HepG2 (cell line): Measurements from ENCODE around the gene KIAA0319L. TPM values are rescaled to one million over a fixed set of nuclear protein-coding genes. Genes with fewer than 3 reads are reported as not detected.

ENCODE experiments used
- ATAC-seq: fragments of 200-7000 bp; cut with Tn5 transposase; 3 replicates; pipeline ENCODE4 v1.9.1; 2020; ENCODE audit warnings: mild to moderate bottlenecking, moderate library complexity
- BruUV-seq: library from RNA; stranded (reverse); fragments of 400-500 nt; replicated peaks from 2 replicates; lab custom pipeline; 2021; lab: Mats Ljungman, UMichigan
- CTCF ChIA-PET: fragments of 300-600 bp; formaldehyde crosslinking; extraction: SDS; loops from one replicate; lab custom pipeline; 2021; ENCODE audit warnings: low total read pairs, inconsistent platforms, low intra/inter-chr PET ratio; lab: Yijun Ruan, JAX
- POLR2A ChIA-PET: fragments of 350-600 bp; sonication (Branson Sonifier 250); formaldehyde crosslinking; loops from one replicate; lab custom pipeline; 2020; ENCODE audit warnings: antibody characterized with exemption, inconsistent platforms; lab: Yijun Ruan, JAX
- DNase-seq: peaks from one replicate; pipeline ENCODE4 v3.0.0-alpha.2; 2015; ENCODE audit warnings: low spot score
- FAIRE-seq: peaks from 3 replicates; lab custom pipeline; 2011; peaks lifted over from hg19 to GRCh38; lab: Jason Lieb, UNC
- H2AFZ ChIP-seq: one replicate; pipeline ENCODE4 v1.6.1; 2011; ENCODE audit warnings: low read length, inconsistent platforms
- H3K27ac ChIP-seq: fragments of 300-600 bp; 3 replicates; pipeline ENCODE4 v1.8.0; 2011; ENCODE audit warnings: mixed run types, mild to moderate bottlenecking, mixed read lengths, low read length, inconsistent platforms; ENCODE audit not compliant: insufficient read depth; ENCODE audit errors: extremely low read length
- H3K27me3 ChIP-seq, 2 experiments: fragments of 200-600 bp in 1 of 2; 2 replicates in 1 of 2; 3 replicates in 1 of 2; pipeline versions ENCODE4 v1.6.0 to v1.8.0; 2011; ENCODE audit warnings: low read length in 2 of 2, mild to moderate bottlenecking in 2 of 2, moderate library complexity in 2 of 2, inconsistent platforms in 1 of 2; ENCODE audit not compliant: insufficient read depth in 2 of 2, control insufficient read depth in 1 of 2
- H3K36me3 ChIP-seq, 2 experiments: fragments of 200-600 bp in 1 of 2; replicated peaks in 1 of 2; 2 replicates in 1 of 2; 3 replicates in 1 of 2; pipeline versions ENCODE4 v1.5.1 to v1.8.0; 2011; ENCODE audit warnings: low read length in 2 of 2, inconsistent platforms in 1 of 2; ENCODE audit not compliant: insufficient read depth in 2 of 2, control insufficient read depth in 1 of 2
- H3K4me1 ChIP-seq: 2 replicates; pipeline ENCODE4 v1.5.1; 2012; ENCODE audit warnings: low read length, inconsistent platforms; ENCODE audit not compliant: insufficient read depth
- H3K4me2 ChIP-seq: 2 replicates; pipeline ENCODE4 v1.6.0; 2011; ENCODE audit warnings: low read depth, low read length, inconsistent platforms
- H3K4me3 ChIP-seq, 3 experiments: fragments of 200-600 bp in 1 of 3; sonication (generic), shearing (Covaris generic) in 1 of 3; replicated peaks in 1 of 3; 2 replicates each; pipeline ENCODE4 v1.5.1; 2011 to 2016; ENCODE audit warnings: low read length in 3 of 3, inconsistent platforms in 2 of 3, low read depth in 2 of 3, mild to moderate bottlenecking in 2 of 3, control low read depth in 1 of 3, mixed read lengths in 1 of 3; ENCODE audit not compliant: insufficient read depth in 1 of 3
- H3K79me2 ChIP-seq: one replicate; pipeline ENCODE4 v1.6.1; 2011; ENCODE audit warnings: low read length, inconsistent platforms; ENCODE audit not compliant: insufficient read depth
- H3K9ac ChIP-seq: 2 replicates; pipeline ENCODE4 v1.6.0; 2011; ENCODE audit warnings: mild to moderate bottlenecking, low read depth, low read length, inconsistent platforms; ENCODE audit not compliant: insufficient read depth
- H3K9me3 ChIP-seq: 2 replicates; pipeline ENCODE4 v1.5.1; 2012; ENCODE audit warnings: mild to moderate bottlenecking, low read length
- H4K20me1 ChIP-seq: 2 replicates; pipeline ENCODE4 v1.6.0; 2011; ENCODE audit warnings: inconsistent platforms, mild to moderate bottlenecking, low read length, moderate library complexity; ENCODE audit not compliant: insufficient read depth
- CCAR2 ChIP-seq: fragments of 200-400 bp; formaldehyde crosslinking; optimal IDR thresholded peaks from 2 replicates; pipeline ENCODE3; 2018; ENCODE audit warnings: low read depth, mild to moderate bottlenecking, low read length, moderate library complexity
- MYNN ChIP-seq: sonication (generic); formaldehyde crosslinking; IDR thresholded peaks from 2 replicates; pipeline ENCODE4 v1.4.0; 2020; ENCODE audit warnings: mild to moderate bottlenecking, low read depth, missing genetic modification reagents
- ZNF224 ChIP-seq: sonication (generic); formaldehyde crosslinking; IDR thresholded peaks from 2 replicates; pipeline ENCODE4 v1.5.0; 2020; ENCODE audit warnings: mild to moderate bottlenecking, missing genetic modification reagents
- ZNF282 ChIP-seq: fragments of 450-650 bp; IDR thresholded peaks from 2 replicates; pipeline ENCODE4 v1.6.1; 2018; ENCODE audit not compliant: partially characterized antibody
- ZNF446 ChIP-seq: sonication (generic); formaldehyde crosslinking; IDR thresholded peaks from 2 replicates; pipeline ENCODE4 v1.5.0; 2020; ENCODE audit warnings: mild to moderate bottlenecking, missing genetic modification reagents
- ZNF747 ChIP-seq: sonication (generic); formaldehyde crosslinking; IDR thresholded peaks from 2 replicates; pipeline ENCODE4 v1.8.1; 2023; ENCODE audit warnings: missing genetic modification reagents, mild to moderate bottlenecking, borderline replicate concordance
- WGBS: methylation state at CpG from one replicate; pipeline ENCODE4 v1.1.6; 2017; ENCODE audit warnings: low lambda C conversion rate; 5-methylcytosine and 5-hydroxymethylcytosine counted together
- in situ Hi-C: cut with HindIII; loops from 2 replicates; pipeline ENCODE4 v1.10.0; 2017; ENCODE audit warnings: low pct_unique_long_range_greater_than_20kb; ENCODE audit not compliant: extremely low pct_ligation_motif_present
- intact Hi-C: fragments of 100-400 bp; cut with micrococcal nuclease; formaldehyde crosslinking; loops from one replicate; pipeline ENCODE4 v1.10.0; 2022; ENCODE audit not compliant: unreplicated experiment
- polyA plus RNA-seq, 8 experiments: library from polyadenylated mRNA; depleted of rRNA in 3 of 8; stranded (reverse) in 7 of 8; unstranded in 1 of 8; fragments of >200 nt; fragmentation: Illumina TruSeq in 4 of 8; extraction: Trizol in 4 of 8; gene quantifications; 2 replicates each; pipeline versions ENCODE4 v1.2.1 to v1.2.3, GENCODE V29; 2011 to 2016; ENCODE audit warnings: low read depth in 4 of 8, missing spikeins in 1 of 8, mixed read lengths in 1 of 8; ENCODE audit not compliant: insufficient read depth in 1 of 8
- total RNA-seq, 5 experiments: library from RNA; depleted of rRNA; stranded (reverse); fragments of >200 nt; fragmentation: Illumina TruSeq; extraction: Trizol; gene quantifications; 2 replicates each; pipeline ENCODE4 v1.2.3, GENCODE V29; 2016; ENCODE audit warnings: low read depth in 1 of 5
- TF ChIP-seq, protein P1 (sequence below): sonication (generic); formaldehyde crosslinking; IDR thresholded peaks from 2 replicates; pipeline ENCODE4 v1.4.0; 2020; ENCODE audit warnings: missing genetic modification reagents
- TF ChIP-seq, protein P2 (sequence below): sonication (generic); formaldehyde crosslinking; IDR thresholded peaks from 2 replicates; pipeline ENCODE4 v1.9.0; 2021; ENCODE audit warnings: missing genetic modification reagents, mild to moderate bottlenecking, borderline replicate concordance

Gene KIAA0319L
- total and polyA plus RNA-seq, 2 of the 13 experiments (the other 11 are each of a cell fraction or from before 2014, with no cell fraction given): 33.4 to 82.6 TPM

DNA sequence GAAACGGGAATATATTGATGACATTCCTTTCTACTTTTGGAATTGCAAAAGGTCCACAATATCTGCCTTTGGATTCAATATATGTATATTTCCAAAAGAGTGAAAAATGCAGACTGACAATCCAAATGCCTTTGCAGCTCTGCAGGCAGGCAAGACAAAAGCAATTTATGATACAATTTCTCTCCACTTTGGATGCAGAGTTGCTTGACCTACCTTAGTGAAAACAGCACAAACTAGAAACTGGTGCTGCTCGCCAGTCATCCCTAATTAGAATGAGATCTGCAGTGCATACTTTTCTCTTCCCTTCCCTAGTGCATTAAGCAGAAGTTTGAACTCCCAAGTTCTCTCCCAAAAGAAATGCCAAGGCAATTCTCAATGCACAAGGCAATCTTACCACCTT, 56.8 kb downstream of the KIAA0319L start (continued):
- TF ChIP-seq ZNF747 (CRISPR knock-in tag): no peak
- TF ChIP-seq, protein P1, sequence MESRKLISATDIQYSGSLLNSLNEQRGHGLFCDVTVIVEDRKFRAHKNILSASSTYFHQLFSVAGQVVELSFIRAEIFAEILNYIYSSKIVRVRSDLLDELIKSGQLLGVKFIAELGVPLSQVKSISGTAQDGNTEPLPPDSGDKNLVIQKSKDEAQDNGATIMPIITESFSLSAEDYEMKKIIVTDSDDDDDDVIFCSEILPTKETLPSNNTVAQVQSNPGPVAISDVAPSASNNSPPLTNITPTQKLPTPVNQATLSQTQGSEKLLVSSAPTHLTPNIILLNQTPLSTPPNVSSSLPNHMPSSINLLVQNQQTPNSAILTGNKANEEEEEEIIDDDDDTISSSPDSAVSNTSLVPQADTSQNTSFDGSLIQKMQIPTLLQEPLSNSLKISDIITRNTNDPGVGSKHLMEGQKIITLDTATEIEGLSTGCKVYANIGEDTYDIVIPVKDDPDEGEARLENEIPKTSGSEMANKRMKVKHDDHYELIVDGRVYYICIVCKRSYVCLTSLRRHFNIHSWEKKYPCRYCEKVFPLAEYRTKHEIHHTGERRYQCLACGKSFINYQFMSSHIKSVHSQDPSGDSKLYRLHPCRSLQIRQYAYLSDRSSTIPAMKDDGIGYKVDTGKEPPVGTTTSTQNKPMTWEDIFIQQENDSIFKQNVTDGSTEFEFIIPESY: no peak
- TF ChIP-seq ZNF446 (CRISPR knock-in tag): no peak
- TF ChIP-seq, all 625 proteins: peak for 0

DNA sequence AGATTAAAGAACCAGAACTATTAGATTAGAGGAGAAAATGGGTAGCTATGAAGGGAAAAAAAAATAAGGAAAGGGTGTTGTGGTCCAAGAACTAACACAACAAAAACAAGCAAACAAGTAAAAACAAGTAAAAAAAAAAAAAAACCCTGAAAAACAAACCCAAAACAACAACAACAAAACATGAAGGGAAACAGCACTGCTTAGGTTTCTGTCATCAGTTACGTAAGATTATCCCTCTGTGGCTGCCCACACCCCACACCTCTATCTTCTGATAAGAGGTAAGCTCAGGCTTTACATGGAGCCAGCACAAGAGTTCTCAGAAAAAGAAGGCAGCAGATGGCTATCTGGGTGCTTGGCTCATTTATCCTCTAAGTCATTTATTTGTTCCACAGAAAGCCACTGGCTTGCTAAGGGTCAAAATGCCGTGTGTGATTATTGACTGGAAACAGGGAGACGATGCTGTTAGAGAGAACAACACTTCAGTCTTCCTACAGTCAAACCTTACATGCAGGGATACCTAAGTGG, 57.5 kb downstream of the KIAA0319L start:
- ATAC-seq (no peak), DNase-seq (no peak), FAIRE-seq (no peak)
- no peak for TF ChIP-seq ZNF224 (CRISPR knock-in tag)
- TF ChIP-seq ZNF282: no peak
- TF ChIP-seq, protein P2, sequence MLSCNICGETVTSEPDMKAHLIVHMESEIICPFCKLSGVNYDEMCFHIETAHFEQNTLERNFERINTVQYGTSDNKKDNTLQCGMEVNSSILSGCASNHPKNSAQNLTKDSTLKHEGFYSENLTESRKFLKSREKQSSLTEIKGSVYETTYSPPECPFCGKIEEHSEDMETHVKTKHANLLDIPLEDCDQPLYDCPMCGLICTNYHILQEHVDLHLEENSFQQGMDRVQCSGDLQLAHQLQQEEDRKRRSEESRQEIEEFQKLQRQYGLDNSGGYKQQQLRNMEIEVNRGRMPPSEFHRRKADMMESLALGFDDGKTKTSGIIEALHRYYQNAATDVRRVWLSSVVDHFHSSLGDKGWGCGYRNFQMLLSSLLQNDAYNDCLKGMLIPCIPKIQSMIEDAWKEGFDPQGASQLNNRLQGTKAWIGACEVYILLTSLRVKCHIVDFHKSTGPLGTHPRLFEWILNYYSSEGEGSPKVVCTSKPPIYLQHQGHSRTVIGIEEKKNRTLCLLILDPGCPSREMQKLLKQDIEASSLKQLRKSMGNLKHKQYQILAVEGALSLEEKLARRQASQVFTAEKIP (CRISPR knock-in tag): no peak
- TF ChIP-seq MYNN: no peak
- no peak for TF ChIP-seq CCAR2
- WGBS: 88% methylated on average over 3 of the region's 3 CpGs
- Histone ChIP-seq H3K36me3 (peaks cover 2 to 4% of the 10 kb centered on the region in 2 experiments; a peak in 2 of 5 replicates), H3K9me3 (no peaks in the 10 kb centered on the region), H4K20me1 (no peaks in the 10 kb centered on the region), H3K4me3 (no peak overlapping the region), H2AFZ (no peak overlapping the region), H3K27me3 (no peaks in the 10 kb centered on the region), H3K9ac (no peak overlapping the region), H3K79me2 (no peaks in the 10 kb centered on the region), H3K4me2 (no peak overlapping the region), H3K4me1 (no peaks in the 10 kb centered on the region), H3K27ac (no peak overlapping the region)
- intact Hi-C loops (no loop called here), in situ Hi-C loops (no loop called here)
- POLR2A ChIA-PET: no interaction called here
- CTCF ChIA-PET: no interaction called here
- no TSS peak for BruUV-seq
